GM19467 (cell line): Measurements from ENCODE around the gene PTPN7.
"Not testable (repeated sequence)": the region's sequence is repeated elsewhere in the genome, so short reads cannot be mapped to it uniquely, and the experiment has no call there.

ENCODE experiments used
- ATAC-seq: cut with Tn5 transposase; IDR thresholded peaks from one replicate; pipeline ENCODE4 v1.9.1; 2021; ENCODE audit warnings: mild to moderate bottlenecking, moderate library complexity; ENCODE audit not compliant: unreplicated experiment

The PTPN7 gene

DNA sequence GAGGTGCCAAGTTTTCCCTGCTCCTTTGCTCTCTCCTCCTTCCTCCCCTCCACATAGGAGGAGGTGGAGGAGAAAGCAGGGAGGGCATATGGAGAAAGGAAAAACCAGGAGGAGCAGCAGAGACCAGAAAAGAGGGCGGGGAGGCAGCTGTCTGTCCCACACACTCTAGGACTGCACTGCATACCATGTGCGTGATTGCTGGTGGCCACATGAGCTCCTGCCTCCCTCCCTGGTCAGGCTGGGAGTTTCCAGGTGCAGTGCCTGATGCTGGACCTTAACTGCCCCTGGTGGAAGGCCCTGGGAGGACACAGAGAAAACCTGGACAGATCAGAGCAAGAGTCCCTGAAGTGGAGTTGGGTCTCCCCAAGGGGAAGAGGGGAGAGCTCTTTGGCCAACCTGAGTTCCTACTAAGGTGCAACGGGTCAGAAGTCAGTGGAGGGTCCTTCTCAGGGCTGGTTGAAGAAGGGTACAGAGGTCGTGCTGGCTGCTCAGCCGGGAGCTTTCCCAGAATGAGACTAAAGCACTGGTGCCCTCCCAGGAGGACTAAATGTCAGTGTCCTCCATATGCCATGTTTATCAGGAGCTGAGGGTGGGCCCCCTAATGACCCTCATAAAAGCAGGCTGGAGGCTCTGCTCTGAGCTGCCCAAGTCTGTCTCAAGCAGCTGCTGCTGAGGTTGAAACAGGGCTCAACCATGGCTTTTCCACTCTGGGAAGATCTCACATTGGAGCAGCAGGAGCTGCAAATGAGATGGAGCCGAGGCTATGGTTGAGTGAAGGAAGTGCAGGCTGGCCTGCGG, 29.7 kb upstream of the PTPN7 start:
- ATAC-seq, result no peak

DNA sequence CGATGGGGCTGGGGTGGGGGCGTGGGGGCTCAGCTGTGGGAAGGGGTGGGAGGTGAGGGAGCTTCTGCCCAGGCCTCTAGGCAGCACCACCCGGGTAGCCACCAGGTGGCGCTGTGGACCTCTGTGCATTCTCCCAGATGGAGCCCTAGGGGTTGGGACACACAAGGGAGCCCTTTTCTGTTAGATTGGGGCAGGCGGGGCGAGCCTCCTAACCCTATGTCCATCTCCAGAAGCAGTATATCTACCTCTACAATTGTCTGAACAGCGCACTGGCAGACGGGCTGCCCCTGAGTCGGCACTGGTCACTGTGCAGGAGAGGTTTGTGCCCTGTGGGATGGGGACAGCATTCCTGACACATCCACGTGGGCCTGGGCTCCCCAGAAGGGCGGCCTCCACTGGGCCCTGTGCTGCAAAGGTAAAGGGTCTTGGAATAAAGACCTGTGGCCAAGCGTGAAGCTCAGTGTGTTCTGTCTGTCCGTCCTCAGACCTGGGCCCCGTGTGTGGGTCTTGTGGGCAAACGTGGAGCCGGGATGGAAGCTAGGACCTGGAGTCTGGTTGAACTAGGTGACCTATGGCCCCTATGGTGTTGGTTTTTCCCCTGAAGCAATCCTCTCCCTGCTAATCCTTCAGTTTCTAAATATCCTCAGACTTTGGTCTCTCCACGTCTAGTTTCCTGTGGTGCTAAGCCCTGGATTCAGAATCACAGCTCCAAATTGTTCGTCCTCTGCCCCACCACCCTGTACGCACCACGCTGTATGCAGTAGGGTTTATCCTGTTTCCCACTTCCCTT, 28.8 kb upstream of the PTPN7 start:
- ATAC-seq, result peak; percentile 58

DNA sequence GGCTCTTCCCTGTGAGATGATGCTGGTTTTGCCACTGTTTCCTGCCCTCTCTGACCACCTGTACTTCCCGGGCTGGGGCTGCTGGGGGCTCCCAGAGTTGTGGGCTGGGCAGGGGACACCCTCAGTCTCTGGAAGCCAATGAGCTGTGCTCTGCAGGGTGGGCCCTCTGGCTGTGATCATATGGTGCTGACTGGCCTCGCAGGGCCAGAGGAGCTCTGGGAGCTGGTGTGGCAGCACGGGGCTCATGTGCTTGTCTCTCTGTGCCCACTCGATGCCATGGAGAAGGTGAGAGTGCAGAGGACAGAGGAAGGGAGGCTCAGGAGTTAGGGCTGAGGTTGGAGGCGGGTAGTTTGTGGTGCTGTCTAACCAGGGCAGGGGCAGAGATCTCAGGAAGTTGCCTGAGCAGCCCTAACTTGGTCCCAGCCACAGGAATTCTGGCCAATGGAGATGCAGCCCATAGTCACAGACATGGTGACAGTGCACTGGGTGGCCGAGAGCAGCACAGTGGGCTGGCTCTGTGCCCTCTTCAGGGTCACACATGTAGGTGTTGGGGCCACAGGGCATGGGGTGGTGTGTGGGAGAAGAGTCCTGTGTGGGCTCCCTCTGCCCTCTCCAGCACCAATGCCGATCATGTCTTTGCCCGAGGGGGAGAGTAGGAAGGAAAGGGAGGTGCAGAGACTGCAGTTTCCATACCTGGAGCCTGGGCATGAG, 27.4 kb upstream of the PTPN7 start:
- ATAC-seq, result no peak

DNA sequence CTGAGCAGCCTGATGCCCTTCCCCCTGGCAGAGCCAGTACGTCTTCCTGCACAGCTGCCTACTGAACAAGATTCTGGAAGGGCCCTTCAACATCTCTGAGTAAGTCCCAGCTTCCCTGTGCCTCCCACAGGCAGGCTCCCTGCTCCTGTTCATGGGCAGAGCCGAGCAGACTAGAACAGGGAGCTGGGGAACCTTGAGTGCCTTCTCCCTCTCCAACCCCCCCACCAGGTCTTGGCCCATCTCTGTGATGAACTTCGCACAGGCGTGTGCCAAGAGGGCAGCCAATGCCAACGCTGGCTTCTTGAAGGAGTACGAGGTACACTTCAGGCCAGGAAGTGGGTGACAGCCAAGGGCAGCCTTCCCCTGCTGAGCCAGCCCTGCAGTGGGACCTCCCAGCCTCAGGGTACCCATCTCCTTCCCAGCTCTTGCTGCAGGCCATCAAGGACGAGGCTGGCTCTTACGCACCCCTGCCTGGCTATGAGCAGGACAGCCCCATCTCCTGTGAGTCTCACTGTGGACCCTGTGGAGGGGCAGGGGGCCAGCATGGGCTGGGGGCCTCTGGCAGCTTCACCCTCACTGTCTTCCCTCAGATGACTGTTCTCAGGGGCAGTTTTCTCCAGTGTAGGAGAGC, 26.8 kb upstream of the PTPN7 start:
- no peak for ATAC-seq

DNA sequence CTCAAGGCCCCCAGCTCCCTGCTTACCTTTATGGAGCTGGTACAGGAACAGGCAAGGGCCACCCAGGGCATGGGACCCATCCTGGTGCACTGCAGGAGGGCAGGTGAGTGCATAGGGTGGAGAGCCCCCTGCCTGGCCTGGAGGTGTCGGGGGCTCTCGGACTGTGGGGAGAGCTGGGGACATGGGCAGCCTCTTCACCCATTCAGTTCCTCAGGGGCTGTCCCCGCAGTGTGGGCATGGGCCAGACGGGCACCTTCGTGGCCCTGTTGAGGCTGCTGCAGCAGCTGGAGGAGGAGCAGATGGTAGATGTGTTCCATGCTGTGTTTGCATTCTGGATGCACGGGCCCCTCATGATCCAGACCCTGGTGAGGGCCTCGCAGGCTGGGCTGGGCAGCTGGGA, 25.9 kb upstream of the PTPN7 start:
- no peak for ATAC-seq

DNA sequence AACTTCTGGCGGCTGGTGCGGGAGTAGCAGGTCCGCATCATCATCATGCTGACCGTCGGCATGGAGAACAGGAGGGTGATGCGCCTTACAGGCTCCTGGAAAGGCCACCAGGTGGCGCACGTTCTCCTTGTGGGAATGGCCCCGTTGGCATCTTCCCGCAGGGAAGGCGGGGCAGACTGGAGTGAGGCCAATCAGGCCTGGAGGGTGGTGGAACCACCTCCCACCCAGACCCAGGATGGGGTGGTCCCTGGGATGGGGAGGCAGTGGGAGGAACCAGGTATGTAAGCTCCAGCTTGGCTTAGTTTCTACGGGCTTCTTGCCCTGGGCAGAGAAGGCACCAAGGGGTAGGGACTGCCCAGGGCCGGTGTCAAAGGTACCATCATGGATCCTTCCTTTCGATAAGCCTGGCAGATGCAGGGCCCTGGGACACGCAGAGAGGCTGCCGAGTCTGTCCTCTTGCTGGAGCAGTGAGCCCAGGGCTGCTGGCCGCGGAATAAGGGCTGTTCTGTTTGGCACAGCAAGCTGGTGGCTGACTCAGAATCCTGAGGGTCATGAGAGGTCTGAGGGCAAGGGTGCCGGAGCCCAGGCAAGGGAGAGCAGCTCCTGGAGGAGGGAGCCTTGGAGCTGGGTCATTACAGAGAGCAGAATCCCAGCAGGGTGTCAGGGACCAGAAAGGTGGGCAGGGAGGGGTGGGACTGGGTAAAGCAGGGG, 24.5 kb upstream of the PTPN7 start:
- no peak for ATAC-seq

DNA sequence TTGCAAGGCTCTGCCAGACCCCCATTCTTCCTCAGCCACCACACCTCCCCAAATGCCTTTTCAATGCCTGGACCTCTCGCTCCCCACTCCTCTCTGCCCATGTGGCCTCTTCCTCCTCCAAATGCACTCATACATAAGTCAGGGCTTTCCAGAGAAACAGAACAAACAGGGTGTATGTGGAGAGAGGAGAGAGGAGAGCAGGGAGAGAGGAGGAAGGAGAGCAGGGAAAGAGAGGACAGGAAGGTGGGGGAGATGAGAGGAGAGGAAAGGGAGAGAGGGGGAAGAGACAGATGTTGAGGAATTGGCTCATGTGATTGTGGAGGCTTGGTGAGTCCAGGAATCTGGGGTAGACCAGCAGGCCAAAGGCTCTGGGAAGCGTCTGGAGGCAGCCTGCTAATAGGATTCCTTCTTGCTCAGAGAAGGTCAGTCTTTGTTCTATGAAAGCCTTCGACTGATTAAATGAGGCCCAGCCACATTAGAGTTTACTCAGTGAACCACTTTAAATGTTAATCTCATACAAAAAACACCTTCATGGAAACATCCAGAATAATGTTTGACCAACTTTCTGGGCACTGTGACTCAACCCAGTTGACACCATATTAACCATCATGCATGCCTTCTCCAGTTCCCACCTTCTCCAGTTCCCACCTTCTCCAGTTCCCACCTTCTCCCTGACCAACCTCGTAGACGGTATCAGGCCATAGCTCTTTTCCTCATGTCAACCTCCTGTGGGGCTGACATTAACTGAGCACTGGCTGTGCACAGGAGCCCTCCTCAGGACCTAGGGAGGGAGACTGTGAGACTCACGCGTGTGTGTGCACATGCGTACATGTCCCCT, 21.9 kb upstream of the PTPN7 start:
- ATAC-seq, result no peak

DNA sequence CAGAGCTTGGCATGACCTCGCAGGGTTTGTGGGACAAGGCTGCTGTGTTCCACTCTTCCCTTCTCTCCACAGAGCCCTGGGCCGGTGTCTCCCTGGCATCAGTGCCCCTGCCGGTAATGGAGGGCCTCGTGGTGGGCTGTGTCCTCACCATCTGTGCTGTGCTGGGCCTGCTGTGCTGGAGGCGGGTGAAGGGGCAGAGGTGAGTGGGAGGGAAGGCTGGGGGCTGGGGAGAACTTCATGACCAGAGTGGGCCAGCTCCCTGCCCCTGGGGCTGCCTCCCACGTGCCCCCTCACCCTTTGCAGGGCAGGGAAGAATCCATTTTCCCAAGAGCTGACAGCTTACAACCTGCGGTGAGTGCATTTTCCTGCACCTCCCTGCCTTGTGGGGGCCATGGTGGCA, 21.2 kb upstream of the PTPN7 start:
- ATAC-seq, result no peak

DNA sequence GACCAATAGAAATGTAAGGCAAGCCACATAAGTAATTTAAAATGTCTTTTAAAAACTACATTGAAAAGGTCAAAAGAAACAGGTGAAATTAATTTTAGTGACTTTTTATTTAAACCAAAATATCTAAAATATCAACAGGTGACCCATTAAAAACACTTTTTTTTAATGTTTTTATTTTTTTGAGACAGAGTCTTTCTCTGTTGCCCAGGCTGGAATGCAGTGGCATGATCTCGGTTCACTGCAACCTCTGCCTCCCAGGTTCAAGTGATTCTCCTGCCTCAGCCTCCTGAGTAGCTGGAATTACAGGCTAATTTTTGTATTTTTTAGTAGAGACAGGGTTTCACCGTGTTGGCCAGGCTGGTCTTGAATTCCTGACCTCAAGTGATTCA, 20.3 kb upstream of the PTPN7 start:
- ATAC-seq, result not testable (repeated sequence)

DNA sequence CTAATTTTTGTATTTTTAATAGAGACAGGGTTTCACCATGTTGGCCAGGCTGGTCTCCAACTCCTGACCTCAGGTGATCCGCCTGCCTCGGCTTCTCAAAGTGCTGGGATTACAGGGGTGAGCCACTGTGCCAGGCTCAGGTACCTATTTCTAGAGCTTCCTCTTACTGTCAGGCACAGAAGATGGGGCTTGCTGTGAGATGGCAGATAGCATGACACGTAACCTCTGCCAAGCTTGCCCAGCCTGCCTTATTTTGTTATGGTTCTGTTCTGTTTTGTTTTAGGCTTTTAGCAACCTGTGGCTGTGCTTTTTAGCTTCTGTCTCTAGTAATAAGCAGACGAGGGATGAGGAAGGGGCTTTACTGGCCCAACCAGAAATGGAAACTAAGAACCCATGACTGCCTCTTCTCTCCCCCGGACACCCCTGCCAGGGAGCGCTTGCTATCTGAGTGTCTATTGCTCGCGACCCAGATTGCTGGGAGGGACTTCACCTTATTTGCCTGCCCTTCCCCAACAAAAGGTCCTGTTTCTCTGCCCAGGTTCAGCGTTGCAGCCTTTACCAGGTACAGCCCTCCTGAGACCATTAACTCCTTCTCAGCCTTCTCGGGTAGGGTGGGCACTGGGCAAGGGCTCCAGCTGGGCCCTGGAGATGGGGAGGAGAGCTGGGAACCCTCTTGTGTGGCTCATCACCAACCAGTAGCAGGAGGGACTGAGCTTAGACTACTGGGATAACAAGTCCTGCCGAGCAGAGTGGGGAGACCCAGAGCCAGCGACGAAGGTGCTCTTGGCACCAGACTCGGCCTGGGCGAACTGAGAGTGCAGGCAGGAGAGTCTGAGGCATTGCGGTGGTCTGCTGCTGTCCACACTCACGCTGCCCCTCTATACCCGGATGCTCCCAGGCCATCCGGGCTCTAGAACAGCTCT, 19.7 kb upstream of the PTPN7 start:
- no peak for ATAC-seq

DNA sequence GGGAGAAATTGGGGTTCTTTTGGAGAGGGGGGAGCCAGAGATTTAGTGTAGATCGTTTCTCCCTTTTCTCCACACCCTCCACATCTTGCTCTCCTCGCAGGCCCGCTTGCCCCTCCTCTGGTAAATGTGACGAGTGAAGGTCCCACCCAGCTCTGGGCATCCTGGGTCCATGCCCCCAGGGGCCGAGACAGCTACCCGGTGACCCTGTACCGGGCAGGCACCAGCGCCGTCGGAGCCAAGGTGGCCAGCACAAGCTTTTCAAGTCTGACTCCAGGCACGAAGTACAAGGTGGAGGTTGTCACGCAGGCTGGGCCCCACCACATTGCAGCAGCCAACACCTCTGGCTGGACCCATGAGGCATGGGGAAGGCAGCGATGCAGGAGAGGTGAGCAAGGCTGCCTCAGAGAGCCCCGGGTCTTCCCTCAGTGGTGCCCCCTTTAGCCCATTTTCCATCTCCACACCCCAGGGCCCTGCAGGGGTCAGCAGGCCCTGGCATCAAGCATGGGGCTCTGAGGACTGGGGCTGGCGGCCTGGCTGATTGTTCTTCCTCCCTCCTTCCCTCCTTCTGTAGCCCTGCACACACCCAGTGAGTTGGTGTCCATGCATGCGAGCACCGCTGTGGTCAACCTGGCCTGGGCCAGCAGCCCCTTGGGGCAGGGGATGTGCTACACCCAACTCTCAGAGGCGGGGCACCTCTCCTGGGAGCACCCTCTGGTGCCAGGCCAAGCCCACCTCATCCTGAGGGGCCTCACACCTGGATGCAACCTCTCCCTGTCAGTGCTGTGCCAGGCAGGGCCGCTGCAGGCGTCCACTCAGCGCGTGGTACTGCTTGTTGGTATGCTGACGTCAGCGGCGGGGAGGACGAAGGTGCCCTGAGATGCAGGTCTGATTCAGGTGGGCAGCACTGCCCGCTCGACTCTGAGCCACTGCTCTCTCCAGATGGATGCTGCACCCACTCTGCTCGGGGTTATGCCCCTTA, 16.8 kb upstream of the PTPN7 start:
- ATAC-seq, result no peak

DNA sequence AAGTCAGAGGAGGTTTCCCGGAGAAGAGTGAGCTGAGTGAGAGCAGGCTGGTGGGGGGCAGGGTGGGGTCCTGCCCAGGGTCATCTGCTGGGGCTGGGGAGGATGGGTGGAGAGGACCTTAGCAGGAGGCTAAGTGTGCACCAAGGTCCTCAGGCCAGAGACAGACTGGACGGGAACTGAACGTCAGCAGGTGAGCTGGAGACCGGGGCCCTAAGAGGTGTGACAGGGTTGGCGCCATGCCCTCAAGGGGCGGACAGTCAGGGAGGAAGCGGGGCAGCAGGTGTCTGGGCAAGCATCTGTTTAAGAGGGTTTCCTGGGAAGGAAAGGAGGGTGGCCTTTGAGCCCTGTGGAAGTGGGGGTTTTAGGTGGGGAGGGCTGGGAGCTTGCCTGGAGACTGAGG, 13.6 kb upstream of the PTPN7 start:
- ATAC-seq, result no peak

DNA sequence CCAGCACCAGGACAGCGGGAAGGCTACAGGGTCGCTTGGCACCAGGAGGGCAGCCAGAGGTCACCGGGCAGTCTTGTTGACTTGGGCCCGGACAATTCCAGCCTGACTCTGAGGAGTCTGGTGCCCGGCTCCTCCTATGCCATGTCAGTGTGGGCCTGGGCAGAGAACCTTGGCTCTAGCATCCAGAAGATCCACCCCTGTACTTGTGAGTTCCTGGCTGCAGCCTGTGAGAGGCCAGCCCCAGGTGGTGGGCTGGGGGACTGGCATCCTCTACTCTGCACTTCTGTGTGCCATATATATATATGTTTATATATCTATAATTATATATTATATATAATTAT, 11.6 kb upstream of the PTPN7 start:
- no peak for ATAC-seq

DNA sequence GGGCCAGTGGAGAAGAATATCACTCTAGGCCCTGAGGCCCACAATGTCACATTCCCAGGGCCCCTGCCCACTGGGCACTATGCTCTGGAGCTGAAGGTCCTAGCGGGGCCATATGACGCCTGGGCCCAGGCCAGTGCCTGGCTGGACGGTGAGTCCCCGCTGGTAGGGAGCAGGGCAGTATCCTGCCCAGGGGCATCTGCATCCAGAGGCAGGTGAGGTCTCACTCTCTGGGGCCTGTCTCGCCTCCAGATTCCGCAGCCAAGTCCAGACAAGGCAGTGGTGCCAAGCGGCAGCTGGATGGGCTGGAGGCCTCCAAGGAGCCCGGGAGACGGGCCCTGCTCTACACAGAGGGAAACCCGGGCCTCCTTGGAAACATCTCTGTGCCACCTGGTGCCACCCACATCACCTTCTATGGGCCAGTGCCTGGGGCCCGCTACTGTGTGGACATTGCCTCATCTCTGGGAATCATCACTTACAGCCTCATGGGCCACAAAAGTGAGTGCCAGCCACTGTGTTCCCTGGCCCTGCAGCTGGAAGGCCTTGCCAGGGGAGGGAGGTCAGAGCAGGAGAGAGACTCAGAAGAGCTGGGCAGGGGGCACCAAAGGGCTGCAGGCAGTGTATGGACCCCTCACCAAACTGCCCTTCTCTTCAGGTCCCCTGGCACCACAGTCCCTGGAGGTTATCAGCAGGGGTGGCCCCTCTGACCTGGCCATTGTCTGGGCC, 11.1 kb upstream of the PTPN7 start:
- ATAC-seq, result no peak

DNA sequence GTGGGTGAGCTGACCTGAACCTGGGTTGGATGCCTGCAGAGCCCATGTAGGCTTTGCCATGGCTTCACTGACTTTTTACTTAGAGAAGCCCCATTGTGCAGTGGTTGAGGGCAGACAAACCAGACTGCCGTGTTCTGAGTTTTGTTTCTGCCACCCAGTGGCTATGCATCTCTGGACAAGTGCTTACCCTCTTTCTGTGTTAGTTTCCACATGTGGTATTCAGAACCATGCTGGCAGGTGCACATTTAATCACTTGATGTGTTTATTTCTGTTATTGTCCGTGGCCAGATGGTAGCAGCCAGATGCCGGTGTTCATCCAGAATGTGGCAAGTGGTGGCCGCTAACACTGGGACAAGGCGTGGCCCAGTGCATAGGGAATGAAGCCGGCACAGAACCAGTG, 10.3 kb upstream of the PTPN7 start:
- ATAC-seq, result no peak

DNA sequence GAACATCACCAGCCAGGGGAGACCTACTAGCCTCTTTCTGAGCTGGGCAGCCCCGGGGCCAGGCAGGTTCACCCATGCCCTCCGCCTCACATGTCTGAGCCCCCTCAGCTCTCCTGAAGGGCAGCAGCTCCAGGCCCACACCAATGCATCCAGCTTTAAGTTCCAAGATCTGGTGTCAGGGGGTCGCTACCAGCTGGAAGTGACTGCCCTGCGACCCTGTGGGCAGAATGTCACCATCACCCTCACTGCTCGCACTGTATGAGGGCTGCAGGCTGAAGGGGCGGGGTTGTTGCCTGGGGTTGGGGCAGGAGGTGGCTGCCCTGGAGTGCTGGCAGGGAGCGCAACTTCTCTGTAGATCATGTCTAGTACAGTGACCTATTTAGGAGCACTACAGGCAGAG, 8.5 kb upstream of the PTPN7 start:
- ATAC-seq, result no peak
